Smooth muscle cell (in vitro differentiated cells): ENCODE results near the gene SEPSECS. TPM values are rescaled to one million over a fixed set of nuclear protein-coding genes. Genes with fewer than 3 reads are reported as not detected.

Experiments
- DNase-seq: peaks from one replicate; lab custom pipeline; 2025; ENCODE audit not compliant: unreplicated experiment; lab: John Stamatoyannopoulos, UW
- H2AFZ ChIP-seq: fragments of 200-600 bp; sonication (generic); 2 replicates; pipeline ENCODE4 v1.6.0; 2016; ENCODE audit warnings: antibody characterized with exemption, low read depth, mild to moderate bottlenecking
- H3F3A ChIP-seq: fragments of 200-600 bp; sonication (generic); 2 replicates; pipeline ENCODE4 v1.6.0; 2017; ENCODE audit warnings: antibody characterized with exemption, low read depth
- H3K27ac ChIP-seq: fragments of 200-600 bp; sonication (generic); 2 replicates; pipeline ENCODE4 v1.5.1; 2016; ENCODE audit warnings: low read depth, mild to moderate bottlenecking
- H3K27me3 ChIP-seq: fragments of 200-600 bp; sonication (generic); 2 replicates; pipeline ENCODE4 v1.6.1; 2016; ENCODE audit warnings: low read depth, mild to moderate bottlenecking
- H3K36me3 ChIP-seq: fragments of 200-600 bp; sonication (generic); 2 replicates; pipeline ENCODE4 v1.5.1; 2016; ENCODE audit warnings: low read depth
- H3K4me1 ChIP-seq: fragments of 200-600 bp; sonication (generic); 2 replicates; pipeline ENCODE4 v1.5.1; 2016; ENCODE audit warnings: low read depth
- H3K4me2 ChIP-seq: fragments of 200-600 bp; sonication (generic); 2 replicates; pipeline ENCODE4 v1.6.0; 2016; ENCODE audit warnings: mild to moderate bottlenecking
- H3K4me3 ChIP-seq: fragments of 200-600 bp; sonication (generic); 2 replicates; pipeline ENCODE4 v1.5.1; 2016; ENCODE audit warnings: mild to moderate bottlenecking
- H3K79me2 ChIP-seq: fragments of 200-600 bp; sonication (generic); 2 replicates; pipeline ENCODE4 v1.6.0; 2016; ENCODE audit warnings: low read depth, mild to moderate bottlenecking
- H3K9ac ChIP-seq: fragments of 200-600 bp; sonication (generic); 2 replicates; pipeline ENCODE4 v1.6.0; 2016; ENCODE audit warnings: low read depth
- H3K9me3 ChIP-seq: fragments of 200-600 bp; sonication (generic); replicated peaks from 2 replicates; pipeline ENCODE4 v1.5.1; 2016; ENCODE audit warnings: low read depth
- H4K20me1 ChIP-seq: fragments of 200-600 bp; sonication (generic); 2 replicates; pipeline ENCODE4 v1.6.0; 2016; ENCODE audit warnings: low read depth
- CTCF ChIP-seq: fragments of 200-600 bp; sonication (generic); IDR thresholded peaks from 2 replicates; pipeline ENCODE4 v1.5.1; 2017; ENCODE audit warnings: borderline replicate concordance, mild to moderate bottlenecking, antibody characterized with exemption; ENCODE audit not compliant: insufficient read depth, poor library complexity, severe bottlenecking
- WGBS: methylation state at CpG from one replicate; pipeline ENCODE4 v1.1.7; 2016; ENCODE audit warnings: low lambda C conversion rate; 5-methylcytosine and 5-hydroxymethylcytosine counted together
- polyA plus RNA-seq: library from polyadenylated mRNA; unstranded; fragments of >200 nt; fragmentation: Nextera tagmentation; extraction: Ambion mirVana; gene quantifications from 2 replicates; pipeline ENCODE4 v1.2.1, GENCODE V29; 2016
- total RNA-seq: library from RNA; depleted of rRNA; stranded (reverse); fragments of >200 nt; gene quantifications from 2 replicates; pipeline ENCODE4 v1.2.3, GENCODE V29; 2014

Gene SEPSECS
- total and polyA plus RNA-seq, 2 experiments from 2014 or later, result 4.2 to 8.4 TPM

- peak overlapping the region; percentile 73 for H3K4me2 ChIP-seq
- no peaks in the 10 kb centered on the region for H3K27me3 ChIP-seq
- H3K79me2 ChIP-seq, result no peaks in the 10 kb centered on the region
- no peaks in the 10 kb centered on the region for H3K36me3 ChIP-seq
- H3K9me3 ChIP-seq, result no peaks in the 10 kb centered on the region
- H3F3A ChIP-seq, result peaks cover 16% of the 10 kb centered on the region
- no peak for TF ChIP-seq CTCF
- DNase-seq, result no peak
- WGBS, result 70% methylated on average over 13 of the region's 13 CpGs
- peak overlapping the region; percentile 40 for H3K9ac ChIP-seq
- H2AFZ ChIP-seq, result no peak overlapping the region
- H3K4me3 ChIP-seq, result no peak overlapping the region
- peaks cover 5% of the 10 kb centered on the region for H3K4me1 ChIP-seq
- H3K27ac ChIP-seq, result peak overlapping the region; percentile 73
- no peaks in the 10 kb centered on the region for H4K20me1 ChIP-seq
Observed at GRCh38 chr4:25113915-25114904, 46.0 kb downstream of the SEPSECS start.

- Histone ChIP-seq H3K36me3 (no peaks in the 10 kb centered on the region), H3K4me1 (peaks cover 5% of the 10 kb centered on the region), H3K79me2 (no peaks in the 10 kb centered on the region), H3K27ac (peak overlapping the region; percentile 66), H3K27me3 (no peaks in the 10 kb centered on the region), H4K20me1 (no peaks in the 10 kb centered on the region), H3F3A (peaks cover 16% of the 10 kb centered on the region), H3K9me3 (no peaks in the 10 kb centered on the region), H3K4me3 (no peak overlapping the region), H3K9ac (no peak overlapping the region), H2AFZ (no peak overlapping the region), H3K4me2 (peak overlapping the region; percentile 73)
- no peak for DNase-seq
- TF ChIP-seq CTCF, result no peak
- 33% methylated on average over 3 of the region's 3 CpGs for WGBS
Observed at GRCh38 chr4:25112995-25113380, 47.3 kb downstream of the SEPSECS start.

- Histone ChIP-seq H3K27me3 (no peaks in the 10 kb centered on the region), H3K4me2 (peak overlapping the region; percentile 73), H3F3A (peaks cover 16% of the 10 kb centered on the region), H3K36me3 (no peaks in the 10 kb centered on the region), H3K9ac (no peak overlapping the region), H3K79me2 (no peaks in the 10 kb centered on the region), H4K20me1 (no peaks in the 10 kb centered on the region), H3K4me1 (peaks cover 5% of the 10 kb centered on the region), H3K4me3 (no peak overlapping the region), H3K27ac (peak overlapping the region; percentile 66), H2AFZ (peak overlapping the region; percentile 51), H3K9me3 (no peaks in the 10 kb centered on the region)
- peak; percentile 12 for DNase-seq
- no peak for TF ChIP-seq CTCF
- 35% methylated on average over 11 of the region's 11 CpGs for WGBS
Observed at GRCh38 chr4:25112366-25112994, 47.8 kb downstream of the SEPSECS start.
